HepG2 (cell line): Measurements from ENCODE around the gene GFRA4. TPM values are rescaled to one million over a fixed set of nuclear protein-coding genes. Genes with fewer than 3 reads are reported as not detected.

Experiments
- ATAC-seq: fragments of 200-7000 bp; cut with Tn5 transposase; 3 replicates; pipeline ENCODE4 v1.9.1; 2020; ENCODE audit warnings: mild to moderate bottlenecking, moderate library complexity
- BruUV-seq: library from RNA; stranded (reverse); fragments of 400-500 nt; replicated peaks from 2 replicates; lab custom pipeline; 2021; lab: Mats Ljungman, UMichigan
- CTCF ChIA-PET: fragments of 300-600 bp; formaldehyde crosslinking; extraction: SDS; loops from one replicate; lab custom pipeline; 2021; ENCODE audit warnings: low total read pairs, inconsistent platforms, low intra/inter-chr PET ratio; lab: Yijun Ruan, JAX
- POLR2A ChIA-PET: fragments of 350-600 bp; sonication (Branson Sonifier 250); formaldehyde crosslinking; loops from one replicate; lab custom pipeline; 2020; ENCODE audit warnings: antibody characterized with exemption, inconsistent platforms; lab: Yijun Ruan, JAX
- DNase-seq: peaks from one replicate; pipeline ENCODE4 v3.0.0-alpha.2; 2015; ENCODE audit warnings: low spot score
- FAIRE-seq: peaks from 3 replicates; lab custom pipeline; 2011; peaks lifted over from hg19 to GRCh38; lab: Jason Lieb, UNC
- H2AFZ ChIP-seq: one replicate; pipeline ENCODE4 v1.6.1; 2011; ENCODE audit warnings: low read length, inconsistent platforms
- H3K27ac ChIP-seq: fragments of 300-600 bp; 3 replicates; pipeline ENCODE4 v1.8.0; 2011; ENCODE audit warnings: mixed run types, mild to moderate bottlenecking, mixed read lengths, low read length, inconsistent platforms; ENCODE audit not compliant: insufficient read depth; ENCODE audit errors: extremely low read length
- H3K27me3 ChIP-seq, 2 experiments: fragments of 200-600 bp in 1 of 2; 2 replicates in 1 of 2; 3 replicates in 1 of 2; pipeline versions ENCODE4 v1.6.0 to v1.8.0; 2011; ENCODE audit warnings: low read length in 2 of 2, mild to moderate bottlenecking in 2 of 2, moderate library complexity in 2 of 2, inconsistent platforms in 1 of 2; ENCODE audit not compliant: insufficient read depth in 2 of 2, control insufficient read depth in 1 of 2
- H3K36me3 ChIP-seq, 2 experiments: fragments of 200-600 bp in 1 of 2; replicated peaks in 1 of 2; 2 replicates in 1 of 2; 3 replicates in 1 of 2; pipeline versions ENCODE4 v1.5.1 to v1.8.0; 2011; ENCODE audit warnings: low read length in 2 of 2, inconsistent platforms in 1 of 2; ENCODE audit not compliant: insufficient read depth in 2 of 2, control insufficient read depth in 1 of 2
- H3K4me1 ChIP-seq: 2 replicates; pipeline ENCODE4 v1.5.1; 2012; ENCODE audit warnings: low read length, inconsistent platforms; ENCODE audit not compliant: insufficient read depth
- H3K4me2 ChIP-seq: 2 replicates; pipeline ENCODE4 v1.6.0; 2011; ENCODE audit warnings: low read depth, low read length, inconsistent platforms
- H3K4me3 ChIP-seq, 3 experiments: fragments of 200-600 bp in 1 of 3; sonication (generic), shearing (Covaris generic) in 1 of 3; replicated peaks in 1 of 3; 2 replicates each; pipeline ENCODE4 v1.5.1; 2011 to 2016; ENCODE audit warnings: low read length in 3 of 3, inconsistent platforms in 2 of 3, low read depth in 2 of 3, mild to moderate bottlenecking in 2 of 3, control low read depth in 1 of 3, mixed read lengths in 1 of 3; ENCODE audit not compliant: insufficient read depth in 1 of 3
- H3K79me2 ChIP-seq: one replicate; pipeline ENCODE4 v1.6.1; 2011; ENCODE audit warnings: low read length, inconsistent platforms; ENCODE audit not compliant: insufficient read depth
- H3K9ac ChIP-seq: 2 replicates; pipeline ENCODE4 v1.6.0; 2011; ENCODE audit warnings: mild to moderate bottlenecking, low read depth, low read length, inconsistent platforms; ENCODE audit not compliant: insufficient read depth
- H3K9me3 ChIP-seq: 2 replicates; pipeline ENCODE4 v1.5.1; 2012; ENCODE audit warnings: mild to moderate bottlenecking, low read length
- H4K20me1 ChIP-seq: 2 replicates; pipeline ENCODE4 v1.6.0; 2011; ENCODE audit warnings: inconsistent platforms, mild to moderate bottlenecking, low read length, moderate library complexity; ENCODE audit not compliant: insufficient read depth
- BORCS8-MEF2B ChIP-seq: sonication (generic); formaldehyde crosslinking; IDR thresholded peaks from 2 replicates; pipeline ENCODE4 v1.8.0; 2022; ENCODE audit warnings: mild to moderate bottlenecking, missing genetic modification reagents
- DR1 ChIP-seq: sonication (generic); formaldehyde crosslinking; IDR thresholded peaks from 2 replicates; pipeline ENCODE4 v1.8.0; 2021; ENCODE audit warnings: mild to moderate bottlenecking, missing genetic modification reagents, inconsistent platforms
- ETV6 ChIP-seq: sonication (generic); formaldehyde crosslinking; conservative IDR thresholded peaks from 2 replicates; pipeline ENCODE4 v1.4.0; 2020; ENCODE audit warnings: missing genetic modification reagents
- ISX ChIP-seq: sonication (generic); formaldehyde crosslinking; conservative IDR thresholded peaks from 2 replicates; pipeline ENCODE4 v1.5.0; 2020; ENCODE audit warnings: missing genetic modification reagents
- MNT ChIP-seq: fragments of 450-650 bp; IDR thresholded peaks from 2 replicates; pipeline ENCODE4 v1.6.1; 2016
- NFRKB ChIP-seq: fragments of 450-650 bp; IDR thresholded peaks from 2 replicates; pipeline ENCODE4 v1.6.1; 2017
- PRMT3 ChIP-seq: sonication (generic); formaldehyde crosslinking; IDR thresholded peaks from 2 replicates; pipeline ENCODE4 v1.8.1; 2022; ENCODE audit warnings: low read depth, mild to moderate bottlenecking, moderate library complexity, missing genetic modification reagents, borderline replicate concordance
- RBM39 ChIP-seq: fragments of 200-400 bp; formaldehyde crosslinking; IDR thresholded peaks from one replicate; pipeline ENCODE4 v1.6.1; 2018; ENCODE audit warnings: antibody characterized with exemption, mild to moderate bottlenecking, low read depth, low read length; ENCODE audit not compliant: poor library complexity, severe bottlenecking
- UBTF ChIP-seq: sonication (generic); formaldehyde crosslinking; IDR thresholded peaks from 2 replicates; pipeline ENCODE4 v1.4.0; 2020; ENCODE audit warnings: mild to moderate bottlenecking, missing genetic modification reagents
- ZC3H4 ChIP-seq: sonication (generic); formaldehyde crosslinking; IDR thresholded peaks from 2 replicates; pipeline ENCODE4 v1.4.0; 2020; ENCODE audit warnings: missing genetic modification reagents, borderline replicate concordance
- ZKSCAN1 ChIP-seq: fragments of 150-350 bp; IDR thresholded peaks from 2 replicates; pipeline ENCODE4 v1.6.1; 2014; ENCODE audit warnings: low read length
- ZNF343 ChIP-seq: sonication (generic); formaldehyde crosslinking; IDR thresholded peaks from 2 replicates; pipeline ENCODE4 v1.4.0; 2020; ENCODE audit warnings: mild to moderate bottlenecking, missing genetic modification reagents
- ZNF468 ChIP-seq: sonication (generic); formaldehyde crosslinking; IDR thresholded peaks from 2 replicates; pipeline ENCODE4 v1.8.0; 2022; ENCODE audit warnings: mild to moderate bottlenecking, moderate library complexity, missing genetic modification reagents
- ZNF550 ChIP-seq: sonication (generic); formaldehyde crosslinking; IDR thresholded peaks from 2 replicates; pipeline ENCODE4 v1.4.0; 2020; ENCODE audit warnings: mild to moderate bottlenecking, missing genetic modification reagents, borderline replicate concordance
- ZNF557 ChIP-seq: sonication (generic); formaldehyde crosslinking; IDR thresholded peaks from 2 replicates; pipeline ENCODE4 v1.4.0; 2020; ENCODE audit warnings: missing genetic modification reagents
- ZNF597 ChIP-seq: sonication (generic); formaldehyde crosslinking; IDR thresholded peaks from 2 replicates; pipeline ENCODE4 v1.5.0; 2020; ENCODE audit warnings: missing genetic modification reagents
- ZNF678 ChIP-seq: sonication (generic); formaldehyde crosslinking; IDR thresholded peaks from 2 replicates; pipeline ENCODE4 v1.4.0; 2020; ENCODE audit warnings: mild to moderate bottlenecking, missing genetic modification reagents
- ZNF740 ChIP-seq: sonication (generic); formaldehyde crosslinking; IDR thresholded peaks from 2 replicates; pipeline ENCODE4 v1.4.0; 2020; ENCODE audit warnings: missing genetic modification reagents
- ZNF770 ChIP-seq: sonication (generic); formaldehyde crosslinking; IDR thresholded peaks from 2 replicates; pipeline ENCODE4 v1.5.0; 2020; ENCODE audit warnings: mild to moderate bottlenecking, missing genetic modification reagents
- ZNF879 ChIP-seq: sonication (generic); formaldehyde crosslinking; IDR thresholded peaks from 2 replicates; pipeline ENCODE4 v1.8.1; 2023; ENCODE audit warnings: missing genetic modification reagents
- WGBS: methylation state at CpG from one replicate; pipeline ENCODE4 v1.1.6; 2017; ENCODE audit warnings: low lambda C conversion rate; 5-methylcytosine and 5-hydroxymethylcytosine counted together
- in situ Hi-C: cut with HindIII; loops from 2 replicates; pipeline ENCODE4 v1.10.0; 2017; ENCODE audit warnings: low pct_unique_long_range_greater_than_20kb; ENCODE audit not compliant: extremely low pct_ligation_motif_present
- intact Hi-C: fragments of 100-400 bp; cut with micrococcal nuclease; formaldehyde crosslinking; loops from one replicate; pipeline ENCODE4 v1.10.0; 2022; ENCODE audit not compliant: unreplicated experiment
- polyA plus RNA-seq, 8 experiments: library from polyadenylated mRNA; depleted of rRNA in 3 of 8; stranded (reverse) in 7 of 8; unstranded in 1 of 8; fragments of >200 nt; fragmentation: Illumina TruSeq in 4 of 8; extraction: Trizol in 4 of 8; gene quantifications; 2 replicates each; pipeline versions ENCODE4 v1.2.1 to v1.2.3, GENCODE V29; 2011 to 2016; ENCODE audit warnings: low read depth in 4 of 8, missing spikeins in 1 of 8, mixed read lengths in 1 of 8; ENCODE audit not compliant: insufficient read depth in 1 of 8
- total RNA-seq, 5 experiments: library from RNA; depleted of rRNA; stranded (reverse); fragments of >200 nt; fragmentation: Illumina TruSeq; extraction: Trizol; gene quantifications; 2 replicates each; pipeline ENCODE4 v1.2.3, GENCODE V29; 2016; ENCODE audit warnings: low read depth in 1 of 5

The GFRA4 gene
- total and polyA plus RNA-seq, 2 of the 13 experiments (the other 11 are each of a cell fraction or from before 2014, with no cell fraction given): not detected

GRCh38 chr20:3663858-3664257 lies 659 bp upstream of the GFRA4 start:
- no peaks in the 10 kb centered on the region for H3K79me2 ChIP-seq
- in situ Hi-C loops: no loop called here
- H3K9ac ChIP-seq: no peak overlapping the region
- no TSS peak for BruUV-seq
- 4% methylated on average over 2 of the region's 2 CpGs for WGBS
- no peak for DNase-seq
- intact Hi-C loops: no loop called here
- TF ChIP-seq ZNF343 (CRISPR knock-in tag) (no peak), ZKSCAN1 (no peak), BORCS8-MEF2B (no peak), UBTF (CRISPR knock-in tag) (no peak), ZC3H4 (CRISPR knock-in tag) (no peak), ZNF879 (CRISPR knock-in tag) (no peak), ETV6 (no peak), PRMT3 (no peak), RBM39 (no peak), ZNF557 (CRISPR knock-in tag) (no peak), DR1 (CRISPR knock-in tag) (no peak), ZNF770 (CRISPR knock-in tag) (no peak), ZNF550 (CRISPR knock-in tag) (no peak), ISX (CRISPR knock-in tag) (no peak), NFRKB (no peak), MNT (no peak), ZNF597 (CRISPR knock-in tag) (no peak), ZNF468 (CRISPR knock-in tag) (no peak), ZNF678 (CRISPR knock-in tag) (no peak), ZNF740 (no peak)
- no peaks in the 10 kb centered on the region for H3K9me3 ChIP-seq
- peaks cover 15% of the 10 kb centered on the region for H3K4me1 ChIP-seq
- CTCF ChIA-PET: no interaction called here
- no peak overlapping the region for H3K4me2 ChIP-seq
- no peaks in the 10 kb centered on the region for H3K36me3 ChIP-seq
- FAIRE-seq: peak; percentile 49
- no peak overlapping the region for H2AFZ ChIP-seq
- H3K4me3 ChIP-seq: no peak overlapping the region
- ATAC-seq: no peak
- POLR2A ChIA-PET: no interaction called here
- no peak overlapping the region for H3K27ac ChIP-seq
- peaks cover 13 to 41% of the 10 kb centered on the region in 2 experiments for H3K27me3 ChIP-seq
- H4K20me1 ChIP-seq: no peaks in the 10 kb centered on the region
